A549 (cell line): ENCODE data around the gene GGCX.

ENCODE experiments used
- BCL3 ChIP-seq: fragments of >200 bp; sonication (Bioruptor Twin); formaldehyde crosslinking; IDR thresholded peaks from 3 replicates; pipeline ENCODE4 v1.6.1; 2016
- CBX2 ChIP-seq: fragments of 200-600 bp; sonication (generic); IDR thresholded peaks from 2 replicates; pipeline ENCODE4 v1.6.1; 2016; ENCODE audit warnings: low read depth, mild to moderate bottlenecking, borderline replicate concordance
- CTCF ChIP-seq: fragments of >200 bp; sonication (Bioruptor Twin); formaldehyde crosslinking; IDR thresholded peaks from 3 replicates; pipeline ENCODE4 v1.5.1; 2016
- EP300 ChIP-seq, 2 experiments: fragments of >200 bp; sonication (Bioruptor Twin); formaldehyde crosslinking; IDR thresholded peaks; 2 replicates in 1 of 2; 3 replicates in 1 of 2; pipeline ENCODE4 v1.6.1; 2016 to 2017
- HDAC2 ChIP-seq: fragments of 200-600 bp; sonication (generic); IDR thresholded peaks from 2 replicates; pipeline ENCODE4 v1.6.1; 2016
- MAFK ChIP-seq: fragments of 450-650 bp; IDR thresholded peaks from 2 replicates; pipeline ENCODE4 v1.6.1; 2014; ENCODE audit not compliant: partially characterized antibody
- MAZ ChIP-seq: fragments of 150-350 bp; IDR thresholded peaks from 2 replicates; pipeline ENCODE4 v1.6.1; 2014; ENCODE audit warnings: antibody characterized with exemption, low read depth, low read length, borderline replicate concordance
- NFE2L2 ChIP-seq: fragments of 150-350 bp; conservative IDR thresholded peaks from 2 replicates; pipeline ENCODE4 v1.6.1; 2014; ENCODE audit warnings: low read length
- POLR2A ChIP-seq: IDR thresholded peaks from 2 replicates; pipeline ENCODE4 v1.6.1; 2012; ENCODE audit warnings: mild to moderate bottlenecking, low read length
- RCOR1 ChIP-seq: fragments of 150-350 bp; IDR thresholded peaks from 2 replicates; pipeline ENCODE4 v1.6.1; 2014; ENCODE audit warnings: antibody characterized with exemption, low read length, low read depth
- SMC3 ChIP-seq: fragments of >200 bp; sonication (Bioruptor Twin); formaldehyde crosslinking; IDR thresholded peaks from 3 replicates; pipeline ENCODE4 v1.6.1; 2018; ENCODE audit warnings: inconsistent platforms
- TF ChIP-seq, protein P1 (sequence below): IDR thresholded peaks from 2 replicates; pipeline ENCODE4 v1.6.1; 2012
- TF ChIP-seq, protein P2 (sequence below): fragments of 200-600 bp; sonication (generic); IDR thresholded peaks from 2 replicates; pipeline ENCODE4 v1.6.1; 2016; ENCODE audit warnings: antibody characterized with exemption, mild to moderate bottlenecking, moderate library complexity

DNA sequence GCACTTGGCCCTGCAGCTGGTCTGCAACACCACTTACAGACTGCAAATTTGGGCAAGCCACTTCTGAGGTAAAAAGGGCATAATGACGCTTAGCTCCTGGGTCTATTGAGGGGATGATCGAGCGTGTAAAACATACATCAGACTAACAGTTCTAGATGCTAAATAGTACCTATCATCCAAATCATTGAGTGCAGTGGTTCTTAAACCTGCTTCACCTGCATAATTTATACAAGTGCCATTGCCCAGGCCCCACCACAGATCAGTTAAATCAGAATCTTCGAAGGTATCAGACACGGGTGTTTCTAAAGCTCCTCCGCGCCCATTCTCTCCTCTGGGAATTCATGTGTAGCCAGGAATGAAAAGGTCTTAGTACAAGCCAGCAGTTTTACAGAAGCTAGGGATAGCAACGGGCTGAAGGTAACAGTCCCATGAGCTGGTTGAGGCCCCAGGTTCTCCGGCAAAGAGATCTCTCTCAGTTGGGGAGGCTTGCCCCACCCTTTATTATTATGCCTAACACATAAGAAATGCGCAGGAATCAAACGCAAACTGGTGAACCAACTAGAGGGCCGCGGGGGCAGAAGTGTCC, 33.5 kb upstream of the GGCX start:
- TF ChIP-seq RCOR1 (no peak), EP300 (IDR thresholded peaks at IDR 0.05) (no peak), CTCF (no peak), MAFK (no peak), NFE2L2 (no peak), HDAC2 (no peak), SMC3 (no peak), CBX2 (no peak), MAZ (no peak), BCL3 (no peak), POLR2A (no peak)
- TF ChIP-seq, protein P1, sequence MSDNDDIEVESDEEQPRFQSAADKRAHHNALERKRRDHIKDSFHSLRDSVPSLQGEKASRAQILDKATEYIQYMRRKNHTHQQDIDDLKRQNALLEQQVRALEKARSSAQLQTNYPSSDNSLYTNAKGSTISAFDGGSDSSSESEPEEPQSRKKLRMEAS = no peak
- TF ChIP-seq, protein P2, sequence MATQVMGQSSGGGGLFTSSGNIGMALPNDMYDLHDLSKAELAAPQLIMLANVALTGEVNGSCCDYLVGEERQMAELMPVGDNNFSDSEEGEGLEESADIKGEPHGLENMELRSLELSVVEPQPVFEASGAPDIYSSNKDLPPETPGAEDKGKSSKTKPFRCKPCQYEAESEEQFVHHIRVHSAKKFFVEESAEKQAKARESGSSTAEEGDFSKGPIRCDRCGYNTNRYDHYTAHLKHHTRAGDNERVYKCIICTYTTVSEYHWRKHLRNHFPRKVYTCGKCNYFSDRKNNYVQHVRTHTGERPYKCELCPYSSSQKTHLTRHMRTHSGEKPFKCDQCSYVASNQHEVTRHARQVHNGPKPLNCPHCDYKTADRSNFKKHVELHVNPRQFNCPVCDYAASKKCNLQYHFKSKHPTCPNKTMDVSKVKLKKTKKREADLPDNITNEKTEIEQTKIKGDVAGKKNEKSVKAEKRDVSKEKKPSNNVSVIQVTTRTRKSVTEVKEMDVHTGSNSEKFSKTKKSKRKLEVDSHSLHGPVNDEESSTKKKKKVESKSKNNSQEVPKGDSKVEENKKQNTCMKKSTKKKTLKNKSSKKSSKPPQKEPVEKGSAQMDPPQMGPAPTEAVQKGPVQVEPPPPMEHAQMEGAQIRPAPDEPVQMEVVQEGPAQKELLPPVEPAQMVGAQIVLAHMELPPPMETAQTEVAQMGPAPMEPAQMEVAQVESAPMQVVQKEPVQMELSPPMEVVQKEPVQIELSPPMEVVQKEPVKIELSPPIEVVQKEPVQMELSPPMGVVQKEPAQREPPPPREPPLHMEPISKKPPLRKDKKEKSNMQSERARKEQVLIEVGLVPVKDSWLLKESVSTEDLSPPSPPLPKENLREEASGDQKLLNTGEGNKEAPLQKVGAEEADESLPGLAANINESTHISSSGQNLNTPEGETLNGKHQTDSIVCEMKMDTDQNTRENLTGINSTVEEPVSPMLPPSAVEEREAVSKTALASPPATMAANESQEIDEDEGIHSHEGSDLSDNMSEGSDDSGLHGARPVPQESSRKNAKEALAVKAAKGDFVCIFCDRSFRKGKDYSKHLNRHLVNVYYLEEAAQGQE = no peak
